MM.1S (cell line): Measurements from ENCODE around the gene GAL3ST1.
"Not testable (repeated sequence)": the region's sequence is repeated elsewhere in the genome, so short reads cannot be mapped to it uniquely, and the experiment has no call there.

Source experiments
- CTCF ChIP-seq: fragments of 300-600 bp; sonication (generic); IDR thresholded peaks from 2 replicates; pipeline ENCODE4 v1.5.1; 2016; ENCODE audit warnings: antibody characterized with exemption, low read length, mixed read lengths
- EZH2 ChIP-seq: fragments of 300-600 bp; sonication (generic); optimal IDR thresholded peaks from 2 replicates; pipeline ENCODE3; 2017; ENCODE audit warnings: low read depth, mild to moderate bottlenecking, antibody characterized with exemption, low read length, mixed read lengths

- not testable (repeated sequence) for TF ChIP-seq CTCF, EZH2
Observed at GRCh38 chr22:30619909-30620308, 45.4 kb upstream of the GAL3ST1 start.
